Thyroid gland (tissue), 4 donors: Measurements from ENCODE around the gene SLC35E4. TPM values are rescaled to one million over a fixed set of nuclear protein-coding genes. Genes with fewer than 3 reads are reported as not detected.

Experiments
- DNase-seq, 2 donors: peaks; one replicate each; pipeline ENCODE4 v3.0.0-alpha.2; 2019
- H3K27ac ChIP-seq, 3 donors: fragments of 200-600 bp; sonication (generic); 1 replicate in 2 of 3; 2 replicates in 1 of 3; pipeline ENCODE4 v1.5.1; 2016 to 2019; ENCODE audit warnings: mild to moderate bottlenecking in 1 of 3, moderate library complexity in 1 of 3
- H3K27me3 ChIP-seq: fragments of 200-600 bp; sonication (generic); one replicate; pipeline ENCODE4 v1.5.1; 2019
- H3K36me3 ChIP-seq, 2 donors: fragments of 200-600 bp; sonication (generic); one replicate each; pipeline ENCODE4 v1.5.1; 2016 to 2019
- H3K4me1 ChIP-seq, 2 donors: fragments of 200-600 bp; sonication (generic); one replicate each; pipeline ENCODE4 v1.5.1; 2017 to 2019
- H3K4me3 ChIP-seq, 3 donors: fragments of 200-600 bp; sonication (generic); replicated peaks in 1 of 3; 1 replicate in 2 of 3; 2 replicates in 1 of 3; pipeline ENCODE4 v1.5.1; 2016; ENCODE audit warnings: mild to moderate bottlenecking in 1 of 3
- H3K9me3 ChIP-seq: fragments of 200-600 bp; sonication (generic); one replicate; pipeline ENCODE4 v1.5.1; 2017
- CTCF ChIP-seq, 6 experiments: fragments of 200-600 bp in 3 of 6; fragments of 450-650 bp in 3 of 6; sonication (generic) in 3 of 6; IDR thresholded peaks; one replicate each; pipeline ENCODE4 v1.5.1; 2016 to 2019; ENCODE audit warnings: antibody characterized with exemption in 6 of 6, mild to moderate bottlenecking in 2 of 6, inconsistent platforms in 1 of 6, moderate library complexity in 1 of 6
- POLR2A ChIP-seq, 2 donors: fragments of 450-650 bp; IDR thresholded peaks; one replicate each; pipeline ENCODE4 v1.6.1; 2017; ENCODE audit warnings: antibody characterized with exemption in 2 of 2, mild to moderate bottlenecking in 2 of 2, moderate library complexity in 1 of 2
- WGBS, 2 donors: methylation state at CpG; one replicate each; pipeline ENCODE4 v1.1.5; 2017; 5-methylcytosine and 5-hydroxymethylcytosine counted together
- intact Hi-C: fragments of 100-400 bp; cut with DNase I; formaldehyde crosslinking; loops from one replicate; pipeline ENCODE4 v1.15.1; 2023
- total RNA-seq, 4 donors: library from RNA; depleted of rRNA; stranded (reverse); fragments of >200 nt; gene quantifications; one replicate each; pipeline ENCODE4 v1.2.3, GENCODE V29; 2016

SLC35E4 gene
- total RNA-seq, 4 donors from 2014 or later = 3.7 to 6.3 (median 5.0) TPM

DNA sequence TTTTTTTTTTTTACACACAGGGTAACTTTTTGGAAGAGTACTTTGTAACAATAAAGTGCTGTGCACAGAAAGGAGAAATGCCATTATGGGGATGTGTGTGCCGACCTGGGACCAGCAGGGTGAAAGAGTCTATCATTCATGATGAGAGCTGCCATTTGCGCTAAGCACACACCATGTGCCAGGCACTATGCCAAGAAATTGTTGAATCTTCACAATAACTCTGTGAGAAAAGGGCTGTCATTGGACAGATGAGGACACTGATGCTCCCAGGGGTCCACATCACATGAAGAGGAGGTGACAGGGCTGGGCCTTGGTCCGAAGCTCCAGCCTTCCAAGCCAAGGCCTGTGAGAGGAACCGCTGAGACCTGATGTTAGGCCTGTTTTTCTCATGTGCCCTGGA lies 26.5 kb downstream of the SLC35E4 start:
- DNase-seq = no peak
- Histone ChIP-seq H3K27me3 (no peaks in the 10 kb centered on the region), H3K9me3 (no peaks in the 10 kb centered on the region), H3K4me3 (no peak overlapping the region), H3K27ac (no peak overlapping the region), H3K36me3 (peaks cover 0 to 4% of the 10 kb centered on the region in 2 donors), H3K4me1 (peaks cover 0 to 4% of the 10 kb centered on the region in 2 donors)
- WGBS, 2 donors = 93% methylated on average over 4 of the region's 4 CpGs
- TF ChIP-seq POLR2A (IDR thresholded peaks at IDR 0.05) (no peak), CTCF (IDR thresholded peaks at IDR 0.05) (no peak)
- intact Hi-C loops = no loop called here

DNA sequence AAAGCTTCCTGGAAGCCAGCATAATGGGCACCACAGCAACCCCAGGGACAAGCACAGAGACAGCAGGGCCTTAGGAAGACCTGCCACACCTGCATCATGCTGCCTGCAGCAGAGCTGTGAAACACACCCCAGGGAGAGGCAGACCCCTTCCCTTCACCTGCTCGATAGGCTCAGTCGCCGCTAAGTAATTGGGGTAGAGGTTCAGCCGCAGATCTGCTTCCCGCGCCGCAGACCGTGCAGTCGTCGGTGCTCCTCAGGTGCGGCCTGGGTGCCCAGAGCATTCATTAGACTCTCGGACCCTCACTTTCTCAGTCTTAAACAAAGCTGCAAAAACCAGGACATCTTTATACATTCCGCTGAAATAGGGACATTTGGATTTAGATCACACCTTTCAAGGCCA lies 29.2 kb downstream of the SLC35E4 start:
- Histone ChIP-seq H3K27ac (no peak overlapping the region), H3K27me3 (no peaks in the 10 kb centered on the region), H3K9me3 (no peaks in the 10 kb centered on the region), H3K4me3 (no peak overlapping the region), H3K36me3 (peaks cover 0 to 4% of the 10 kb centered on the region in 2 donors), H3K4me1 (peaks cover 5 to 12% of the 10 kb centered on the region in 2 donors)
- 94 to 99% methylated on average over 13 of the region's 13 CpGs for WGBS, 2 donors
- intact Hi-C loops = no loop called here
- no peak for DNase-seq
- no peak for TF ChIP-seq POLR2A (IDR thresholded peaks at IDR 0.05)
- TF ChIP-seq CTCF (IDR thresholded peaks at IDR 0.05) = no peak

DNA sequence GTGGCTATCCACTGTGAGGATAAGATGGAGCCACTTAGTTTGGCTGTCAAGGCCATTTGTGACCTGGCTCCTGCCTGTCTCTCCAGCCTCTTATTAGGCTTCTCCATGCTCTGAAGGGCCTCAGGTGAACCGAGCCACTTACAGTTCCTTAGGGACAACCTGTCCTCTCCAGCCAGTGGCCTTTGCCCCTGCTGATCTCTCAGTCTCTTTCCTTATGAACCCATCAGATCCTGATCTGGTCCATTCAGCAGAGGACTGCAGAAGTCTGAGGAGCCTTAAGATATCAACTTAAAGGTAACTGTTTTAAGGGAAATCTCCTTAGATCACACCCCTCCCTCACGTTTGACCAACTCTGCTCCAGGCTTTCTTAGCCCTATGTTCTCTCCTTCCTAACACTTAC lies 29.7 kb downstream of the SLC35E4 start:
- WGBS, 2 donors = 82 to 94% methylated on average over 2 of the region's 2 CpGs
- no peak for TF ChIP-seq CTCF (IDR thresholded peaks at IDR 0.05)
- TF ChIP-seq POLR2A (IDR thresholded peaks at IDR 0.05) = no peak
- no peak for DNase-seq
- intact Hi-C loops = no loop called here
- H3K4me3 ChIP-seq = no peak overlapping the region
- H3K9me3 ChIP-seq = no peaks in the 10 kb centered on the region
- no peak overlapping the region for H3K27ac ChIP-seq
- peaks cover 5 to 12% of the 10 kb centered on the region in 2 donors for H3K4me1 ChIP-seq
- no peaks in the 10 kb centered on the region for H3K27me3 ChIP-seq
- peaks cover 0 to 4% of the 10 kb centered on the region in 2 donors for H3K36me3 ChIP-seq

DNA sequence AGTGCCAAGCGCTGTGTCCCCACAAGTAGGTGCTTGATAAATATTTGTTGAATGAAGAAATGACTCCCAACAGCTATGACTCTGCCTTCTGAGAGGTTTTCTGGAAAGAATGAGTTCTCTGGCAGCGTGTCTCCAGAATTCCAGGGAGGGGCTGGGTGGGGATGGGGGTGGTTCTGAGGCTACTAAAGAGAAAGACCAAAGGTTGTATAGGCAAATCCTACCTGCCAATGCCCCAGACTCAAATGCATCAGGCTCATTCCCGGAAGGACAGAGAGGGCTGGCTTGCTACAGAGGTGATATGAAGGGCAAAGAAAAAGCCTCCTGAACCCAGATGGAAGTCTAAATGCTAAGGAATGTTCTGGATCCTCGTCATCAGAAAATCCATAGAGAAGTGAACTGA lies 30.2 kb downstream of the SLC35E4 start:
- Histone ChIP-seq H3K27ac (no peak overlapping the region), H3K4me1 (peaks cover 5 to 12% of the 10 kb centered on the region in 2 donors), H3K4me3 (no peak overlapping the region), H3K9me3 (no peaks in the 10 kb centered on the region), H3K27me3 (no peaks in the 10 kb centered on the region), H3K36me3 (peaks cover 0 to 4% of the 10 kb centered on the region in 2 donors)
- no peak for DNase-seq
- TF ChIP-seq POLR2A (IDR thresholded peaks at IDR 0.05) (no peak), CTCF (IDR thresholded peaks at IDR 0.05) (no peak)
- intact Hi-C loops = no loop called here
- 92 to 95% methylated on average over 4 of the region's 4 CpGs for WGBS, 2 donors

DNA sequence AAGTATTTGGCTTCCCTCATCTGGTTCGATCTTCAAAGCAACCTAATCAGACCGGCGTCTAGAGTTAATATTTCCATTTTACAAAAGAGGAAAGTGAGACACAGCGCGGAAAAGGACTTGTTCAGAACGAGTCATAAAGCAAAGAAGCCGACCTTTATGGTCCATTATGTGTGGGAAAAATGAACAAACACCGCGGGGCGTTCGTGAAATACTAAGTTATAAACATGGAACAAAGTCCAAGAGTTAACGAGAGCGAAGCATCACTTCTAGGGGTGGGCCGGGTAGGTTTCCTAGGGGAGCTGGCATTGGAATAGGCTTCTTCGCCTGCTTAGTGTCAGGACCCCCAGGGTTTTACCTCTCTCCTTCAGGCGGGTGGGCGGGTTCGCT lies 31.5 kb downstream of the SLC35E4 start:
- Histone ChIP-seq H3K4me3 (peak overlapping the region; percentile 64 to 93 (median 69)), H3K36me3 (peaks cover 0 to 4% of the 10 kb centered on the region in 2 donors), H3K27me3 (no peaks in the 10 kb centered on the region), H3K27ac (no peak overlapping the region), H3K4me1 (peaks cover 5 to 12% of the 10 kb centered on the region in 2 donors), H3K9me3 (no peaks in the 10 kb centered on the region)
- no peak for TF ChIP-seq POLR2A (IDR thresholded peaks at IDR 0.05)
- no peak for TF ChIP-seq CTCF (IDR thresholded peaks at IDR 0.05)
- WGBS, 2 donors = 4% methylated on average over 18 of the region's 18 CpGs
- DNase-seq = no peak
- intact Hi-C loops = no loop called here
